Measurements from ENCODE around the gene HBA2.

DNA sequence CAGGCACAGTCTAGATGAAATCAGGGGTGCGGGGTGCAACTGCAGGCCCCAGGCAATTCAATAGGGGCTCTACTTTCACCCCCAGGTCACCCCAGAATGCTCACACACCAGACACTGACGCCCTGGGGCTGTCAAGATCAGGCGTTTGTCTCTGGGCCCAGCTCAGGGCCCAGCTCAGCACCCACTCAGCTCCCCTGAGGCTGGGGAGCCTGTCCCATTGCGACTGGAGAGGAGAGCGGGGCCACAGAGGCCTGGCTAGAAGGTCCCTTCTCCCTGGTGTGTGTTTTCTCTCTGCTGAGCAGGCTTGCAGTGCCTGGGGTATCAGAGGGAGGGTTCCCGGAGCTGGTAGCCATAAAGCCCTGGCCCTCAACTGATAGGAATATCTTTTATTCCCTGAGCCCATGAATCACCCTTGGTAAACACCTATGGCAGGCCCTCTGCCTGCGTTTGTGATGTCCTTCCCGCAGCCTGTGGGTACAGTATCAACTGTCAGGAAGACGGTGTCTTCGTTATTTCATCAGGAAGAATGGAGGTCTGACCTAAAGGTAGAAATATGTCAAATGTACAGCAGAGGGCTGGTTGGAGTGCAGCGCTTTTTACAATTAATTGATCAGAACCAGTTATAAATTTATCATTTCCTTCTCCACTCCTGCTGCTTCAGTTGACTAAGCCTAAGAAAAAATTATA, 5.4 kb downstream of the HBA2 start:
- no peak for TF ChIP-seq POLR2A (IDR thresholded peaks at IDR 0.05)
- TF ChIP-seq, protein P1, sequence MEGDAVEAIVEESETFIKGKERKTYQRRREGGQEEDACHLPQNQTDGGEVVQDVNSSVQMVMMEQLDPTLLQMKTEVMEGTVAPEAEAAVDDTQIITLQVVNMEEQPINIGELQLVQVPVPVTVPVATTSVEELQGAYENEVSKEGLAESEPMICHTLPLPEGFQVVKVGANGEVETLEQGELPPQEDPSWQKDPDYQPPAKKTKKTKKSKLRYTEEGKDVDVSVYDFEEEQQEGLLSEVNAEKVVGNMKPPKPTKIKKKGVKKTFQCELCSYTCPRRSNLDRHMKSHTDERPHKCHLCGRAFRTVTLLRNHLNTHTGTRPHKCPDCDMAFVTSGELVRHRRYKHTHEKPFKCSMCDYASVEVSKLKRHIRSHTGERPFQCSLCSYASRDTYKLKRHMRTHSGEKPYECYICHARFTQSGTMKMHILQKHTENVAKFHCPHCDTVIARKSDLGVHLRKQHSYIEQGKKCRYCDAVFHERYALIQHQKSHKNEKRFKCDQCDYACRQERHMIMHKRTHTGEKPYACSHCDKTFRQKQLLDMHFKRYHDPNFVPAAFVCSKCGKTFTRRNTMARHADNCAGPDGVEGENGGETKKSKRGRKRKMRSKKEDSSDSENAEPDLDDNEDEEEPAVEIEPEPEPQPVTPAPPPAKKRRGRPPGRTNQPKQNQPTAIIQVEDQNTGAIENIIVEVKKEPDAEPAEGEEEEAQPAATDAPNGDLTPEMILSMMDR (IDR thresholded peaks at IDR 0.05) = no peak
- TF ChIP-seq POLR2AphosphoS5 (IDR thresholded peaks at IDR 0.05) = no peak

Measured in sigmoid colon (tissue), 4 donors.